Astrocyte (in vitro differentiated cells and primary cell): ENCODE data around the gene PJA1.

Experiments used
- EZH2 ChIP-seq: IDR thresholded peaks from 2 replicates; pipeline ENCODE4 v1.6.1; 2012; ENCODE audit warnings: mild to moderate bottlenecking, low read length, inconsistent platforms; ENCODE audit not compliant: insufficient read depth
- TF ChIP-seq, protein P1 (sequence below): IDR thresholded peaks from 2 replicates; pipeline ENCODE4 v1.5.1; 2011; ENCODE audit warnings: low read depth, mild to moderate bottlenecking, inconsistent platforms, low read length, moderate library complexity; ENCODE audit not compliant: insufficient read depth

DNA sequence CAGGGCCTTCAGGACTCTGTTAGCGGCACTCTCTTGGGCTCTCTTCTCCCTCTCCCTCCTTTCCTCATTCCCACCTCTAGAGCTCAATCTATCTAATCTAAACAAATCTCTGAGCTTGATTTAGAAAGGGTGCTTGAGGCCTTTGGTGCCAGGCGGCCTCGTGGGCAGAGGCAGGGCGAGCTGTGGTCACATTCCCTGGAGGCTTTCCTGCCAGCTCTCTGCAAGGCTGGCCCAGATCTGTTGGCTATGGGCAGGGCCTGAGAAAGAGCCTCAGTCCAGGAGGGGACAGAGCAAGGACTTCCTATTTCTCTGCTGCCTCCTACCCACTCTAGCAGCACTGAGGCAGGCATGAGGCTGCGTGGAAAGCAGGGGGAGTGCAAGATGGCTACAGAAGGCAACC, 38.6 kb downstream of the PJA1 start:
- TF ChIP-seq, protein P1, sequence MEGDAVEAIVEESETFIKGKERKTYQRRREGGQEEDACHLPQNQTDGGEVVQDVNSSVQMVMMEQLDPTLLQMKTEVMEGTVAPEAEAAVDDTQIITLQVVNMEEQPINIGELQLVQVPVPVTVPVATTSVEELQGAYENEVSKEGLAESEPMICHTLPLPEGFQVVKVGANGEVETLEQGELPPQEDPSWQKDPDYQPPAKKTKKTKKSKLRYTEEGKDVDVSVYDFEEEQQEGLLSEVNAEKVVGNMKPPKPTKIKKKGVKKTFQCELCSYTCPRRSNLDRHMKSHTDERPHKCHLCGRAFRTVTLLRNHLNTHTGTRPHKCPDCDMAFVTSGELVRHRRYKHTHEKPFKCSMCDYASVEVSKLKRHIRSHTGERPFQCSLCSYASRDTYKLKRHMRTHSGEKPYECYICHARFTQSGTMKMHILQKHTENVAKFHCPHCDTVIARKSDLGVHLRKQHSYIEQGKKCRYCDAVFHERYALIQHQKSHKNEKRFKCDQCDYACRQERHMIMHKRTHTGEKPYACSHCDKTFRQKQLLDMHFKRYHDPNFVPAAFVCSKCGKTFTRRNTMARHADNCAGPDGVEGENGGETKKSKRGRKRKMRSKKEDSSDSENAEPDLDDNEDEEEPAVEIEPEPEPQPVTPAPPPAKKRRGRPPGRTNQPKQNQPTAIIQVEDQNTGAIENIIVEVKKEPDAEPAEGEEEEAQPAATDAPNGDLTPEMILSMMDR, result no peak
- TF ChIP-seq EZH2, result no peak
